H9 (cell line): Measurements from ENCODE around the gene SOX13. TPM values are rescaled to one million over a fixed set of nuclear protein-coding genes. Genes with fewer than 3 reads are reported as not detected.

Source experiments
- DNase-seq: peaks from one replicate; pipeline ENCODE4 v3.0.0-alpha.2; 2017
- H2AFZ ChIP-seq: one replicate; pipeline ENCODE4 v1.6.1; 2013; ENCODE audit warnings: mild to moderate bottlenecking, low read length, control low read depth, moderate library complexity
- H2AK5ac ChIP-seq: 2 replicates; pipeline ENCODE4 v1.6.1; 2013; ENCODE audit warnings: low read length, control low read depth, mixed read lengths; ENCODE audit not compliant: insufficient read length
- H2BK120ac ChIP-seq: one replicate; pipeline ENCODE4 v1.6.1; 2013; ENCODE audit warnings: low read depth, mild to moderate bottlenecking, low read length, control low read depth, inconsistent platforms; ENCODE audit not compliant: poor library complexity, severe bottlenecking
- H2BK12ac ChIP-seq: 2 replicates; pipeline ENCODE4 v1.6.1; 2013; ENCODE audit warnings: low read length, control low read depth, mixed read lengths, low read depth; ENCODE audit not compliant: insufficient read length
- H2BK15ac ChIP-seq: 2 replicates; pipeline ENCODE4 v1.6.1; 2013; ENCODE audit warnings: low read depth, low read length, control low read depth
- H2BK20ac ChIP-seq: one replicate; pipeline ENCODE4 v1.6.1; 2013; ENCODE audit warnings: low read depth, mild to moderate bottlenecking, low read length, control low read depth, inconsistent platforms; ENCODE audit not compliant: poor library complexity, severe bottlenecking
- H2BK5ac ChIP-seq: 2 replicates; pipeline ENCODE4 v1.6.1; 2013; ENCODE audit warnings: low read length, control low read depth, mixed read lengths; ENCODE audit not compliant: insufficient read length
- H3K14ac ChIP-seq: 2 replicates; pipeline ENCODE4 v1.6.1; 2013; ENCODE audit warnings: low read length, control low read depth; ENCODE audit not compliant: insufficient read depth
- H3K18ac ChIP-seq: 2 replicates; pipeline ENCODE4 v1.6.1; 2013; ENCODE audit warnings: low read depth, mild to moderate bottlenecking, mixed read lengths, low read length, control low read depth; ENCODE audit not compliant: insufficient read length
- H3K23ac ChIP-seq: 2 replicates; pipeline ENCODE4 v1.6.1; 2013; ENCODE audit warnings: low read length, control low read depth, mixed read lengths, low read depth; ENCODE audit not compliant: insufficient read length
- H3K23me2 ChIP-seq: 2 replicates; pipeline ENCODE4 v1.6.1; 2013; ENCODE audit warnings: low read depth, mild to moderate bottlenecking, mixed read lengths, low read length, control low read depth; ENCODE audit not compliant: insufficient read length, poor library complexity, severe bottlenecking
- H3K27ac ChIP-seq: 2 replicates; pipeline ENCODE4 v1.5.1; 2013; ENCODE audit warnings: low read length, control low read depth, mixed read lengths, low read depth; ENCODE audit not compliant: insufficient read length
- H3K27me3 ChIP-seq: 2 replicates; pipeline ENCODE4 v1.6.1; 2013; ENCODE audit warnings: low read length, control low read depth, inconsistent platforms; ENCODE audit not compliant: insufficient read depth
- H3K4ac ChIP-seq: 2 replicates; pipeline ENCODE4 v1.6.1; 2013; ENCODE audit warnings: low read depth, mild to moderate bottlenecking, control low read depth, inconsistent platforms, low read length, moderate library complexity
- H3K4me1 ChIP-seq: 2 replicates; pipeline ENCODE4 v1.6.1; 2013; ENCODE audit warnings: low read length, control low read depth, inconsistent platforms; ENCODE audit not compliant: insufficient read depth
- H3K4me2 ChIP-seq: 2 replicates; pipeline ENCODE4 v1.6.1; 2013; ENCODE audit warnings: low read length, control low read depth, mixed read lengths; ENCODE audit not compliant: insufficient read length, insufficient read depth
- H3K56ac ChIP-seq: 2 replicates; pipeline ENCODE4 v1.6.1; 2013; ENCODE audit warnings: low read depth, mild to moderate bottlenecking, mixed read lengths, low read length, control low read depth; ENCODE audit not compliant: insufficient read length
- H3K79me1 ChIP-seq: 2 replicates; pipeline ENCODE4 v1.6.1; 2013; ENCODE audit warnings: low read depth, mild to moderate bottlenecking, moderate library complexity, low read length, control low read depth, inconsistent platforms; ENCODE audit not compliant: insufficient read depth, poor library complexity, severe bottlenecking
- H3K79me2 ChIP-seq: 2 replicates; pipeline ENCODE4 v1.6.1; 2013; ENCODE audit warnings: low read length, control low read depth, inconsistent platforms; ENCODE audit not compliant: insufficient read depth
- H3K9ac ChIP-seq: 2 replicates; pipeline ENCODE4 v1.6.1; 2013; ENCODE audit warnings: low read length, control low read depth, mixed read lengths; ENCODE audit not compliant: insufficient read length; ENCODE audit errors: extremely low read depth
- H3K9me3 ChIP-seq: one replicate; pipeline ENCODE4 v1.6.1; 2013; ENCODE audit warnings: low read depth, low read length, inconsistent platforms; ENCODE audit not compliant: control insufficient read depth
- H3T11ph ChIP-seq: one replicate; pipeline ENCODE4 v1.6.1; 2013; ENCODE audit warnings: mild to moderate bottlenecking, low read length, control low read depth, inconsistent platforms
- H4K20me1 ChIP-seq: one replicate; pipeline ENCODE4 v1.6.1; 2013; ENCODE audit not compliant: control insufficient read depth, insufficient read length, insufficient read depth
- H4K5ac ChIP-seq: 2 replicates; pipeline ENCODE4 v1.6.1; 2013; ENCODE audit warnings: low read depth, mild to moderate bottlenecking, mixed read lengths, low read length, control low read depth; ENCODE audit not compliant: insufficient read length
- H4K8ac ChIP-seq: replicated peaks from 2 replicates; pipeline ENCODE4 v1.6.1; 2013; ENCODE audit warnings: low read length, control low read depth, mixed read lengths, low read depth; ENCODE audit not compliant: insufficient read length
- H4K91ac ChIP-seq: 2 replicates; pipeline ENCODE4 v1.6.1; 2013; ENCODE audit warnings: low read depth, mild to moderate bottlenecking, moderate library complexity, mixed read lengths, low read length, control low read depth; ENCODE audit not compliant: insufficient read length
- H3K27ac Mint-ChIP-seq, 3 experiments: 2 replicates in 2 of 3; 3 replicates in 1 of 3; pipeline ENCODE4 v1.8.0; 2020 to 2021; ENCODE audit warnings: mixed read lengths in 3 of 3, mild to moderate bottlenecking in 1 of 3, moderate library complexity in 1 of 3
- H3K27me3 Mint-ChIP-seq: 2 replicates; pipeline ENCODE4 v1.8.0; 2021; ENCODE audit warnings: low read depth, mild to moderate bottlenecking, moderate library complexity, mixed read lengths
- H3K36me3 Mint-ChIP-seq, 3 experiments: 2 replicates in 2 of 3; 3 replicates in 1 of 3; pipeline ENCODE4 v1.8.0; 2020 to 2021; ENCODE audit warnings: low read depth in 3 of 3, mixed read lengths in 3 of 3; ENCODE audit not compliant: insufficient read depth in 1 of 3
- H3K4me1 Mint-ChIP-seq, 2 experiments: 2 replicates each; pipeline ENCODE4 v1.8.0; 2020; ENCODE audit warnings: mixed read lengths in 2 of 2
- H3K4me3 Mint-ChIP-seq, 2 experiments: 2 replicates in 1 of 2; 3 replicates in 1 of 2; pipeline ENCODE4 v1.8.0; 2020 to 2021; ENCODE audit warnings: mild to moderate bottlenecking in 2 of 2, mixed read lengths in 2 of 2, moderate library complexity in 1 of 2
- H3K9me3 Mint-ChIP-seq, 2 experiments: 2 replicates in 1 of 2; 3 replicates in 1 of 2; pipeline ENCODE4 v1.8.0; 2020; ENCODE audit warnings: mild to moderate bottlenecking in 2 of 2, mixed read lengths in 2 of 2, moderate library complexity in 1 of 2
- CTCF ChIP-seq: fragments of 200-600 bp; sonication (generic); conservative IDR thresholded peaks from 3 replicates; pipeline ENCODE4 v1.8.0; 2021; ENCODE audit warnings: antibody characterized with exemption, mild to moderate bottlenecking
- WGBS: extraction: QIAGEN DNeasy Blood & Tissue Kit; methylation state at CpG from one replicate; pipeline ENCODE4 v1.1.7; 2013; ENCODE audit warnings: missing lambda C conversion rate, low lambda C conversion rate, mixed read lengths; ENCODE audit not compliant: insufficient read length; ENCODE audit errors: extremely low coverage; 5-methylcytosine and 5-hydroxymethylcytosine counted together
- total RNA-seq: library from RNA; stranded (reverse); gene quantifications from 2 replicates; pipeline ENCODE4 v1.2.1, GENCODE V29; 2021

Gene SOX13
- total RNA-seq, 1 experiment from 2014 or later: 120 TPM

DNA sequence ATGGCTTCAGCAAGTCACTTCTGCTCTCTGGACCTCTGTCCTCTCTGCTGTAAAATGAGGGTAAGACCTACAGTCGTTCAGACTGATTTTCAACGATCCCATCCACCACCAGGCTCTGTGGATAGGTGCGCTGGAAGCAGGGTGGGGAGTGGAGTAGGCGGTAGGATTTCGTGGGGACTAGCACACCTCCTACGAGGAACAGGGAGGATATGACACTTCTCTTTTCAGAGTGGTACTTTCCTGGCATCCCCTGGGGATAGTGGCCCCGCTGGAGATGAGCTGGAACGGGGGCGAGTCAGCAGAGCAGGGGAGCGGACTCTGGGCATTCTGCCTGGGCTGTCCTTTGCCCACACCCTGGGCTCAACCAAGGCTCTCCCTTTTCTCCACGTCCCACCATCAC, 61.2 kb downstream of the SOX13 start:
- no peak overlapping the region for H4K91ac ChIP-seq

More for the DNA sequence above, 61.2 kb downstream of the SOX13 start:
- H3T11ph ChIP-seq: no peak overlapping the region
- H3K9me3 ChIP-seq: no peaks in the 10 kb centered on the region
- no CpG with 5 or more reads among the region's 11 CpGs for WGBS
- H4K8ac ChIP-seq: no peak overlapping the region
- peaks cover 3% of the 10 kb centered on the region for H3K23me2 ChIP-seq
- no peak for DNase-seq
- H2BK15ac ChIP-seq: no peak overlapping the region
- no peak overlapping the region for H2BK5ac ChIP-seq
- H3K56ac ChIP-seq: no peak overlapping the region
- no peak overlapping the region for H3K4me2 ChIP-seq
- H4K20me1 ChIP-seq: no peaks in the 10 kb centered on the region
- H2BK120ac ChIP-seq: no peak overlapping the region
- Mint-ChIP-seq H3K9me3 (no peaks in the 10 kb centered on the region), H3K36me3 (peaks cover 3 to 35% (median 4%) of the 10 kb centered on the region in 3 experiments; a peak in 5 of 7 replicates), H3K27me3 (no peaks in the 10 kb centered on the region; the same call in 1 of the 2 replicates), H3K27ac (no peak overlapping the region; a peak in 1 of 7 replicates), H3K4me1 (peaks cover 11 to 18% of the 10 kb centered on the region in 2 experiments), H3K4me3 (no peak overlapping the region)
- no peak overlapping the region for H4K5ac ChIP-seq
- H3K4ac ChIP-seq: no peak overlapping the region
- no peaks in the 10 kb centered on the region; the same call in 1 of the 2 replicates for H3K4me1 ChIP-seq
- no peak overlapping the region for H2BK12ac ChIP-seq
- no peak for TF ChIP-seq CTCF
- H3K14ac ChIP-seq: no peak overlapping the region
- no peaks in the 10 kb centered on the region for H3K79me1 ChIP-seq
- H2AFZ ChIP-seq: no peak overlapping the region
- H3K18ac ChIP-seq: no peak overlapping the region
- no peaks in the 10 kb centered on the region for H3K27me3 ChIP-seq
- no peak overlapping the region for H2BK20ac ChIP-seq
- no peak overlapping the region for H3K23ac ChIP-seq
- no peak overlapping the region for H3K9ac ChIP-seq
- H2AK5ac ChIP-seq: no peak overlapping the region
- H3K27ac ChIP-seq: no peak overlapping the region
- no peaks in the 10 kb centered on the region for H3K79me2 ChIP-seq
